Activated T-cell treated with anti-CD3 and anti-CD28 coated beads, Interleukin-2, amount 50 U/mL, for 4 hours (primary cell): ENCODE results near the gene KPNA2. TPM values are rescaled to one million over a fixed set of nuclear protein-coding genes. Genes with fewer than 3 reads are reported as not detected.
"Not testable (repeated sequence)": the region's sequence is repeated elsewhere in the genome, so short reads cannot be mapped to it uniquely, and the experiment has no call there.

Experiments used
- ATAC-seq, 2 donors: fragments of 200-7000 bp; cut with Tn5 transposase; one replicate each; pipeline ENCODE4 v1.10.0; 2021
- DNase-seq: peaks from one replicate; pipeline ENCODE4 v3.0.0-alpha.2; 2020
- H3K27me3 Mint-ChIP-seq: one replicate; pipeline ENCODE4 v1.8.0; 2021; ENCODE audit warnings: low read depth, mixed read lengths
- H3K36me3 Mint-ChIP-seq: one replicate; pipeline ENCODE4 v1.8.0; 2022; ENCODE audit warnings: mixed read lengths; ENCODE audit not compliant: insufficient read depth
- H3K4me1 Mint-ChIP-seq: one replicate; pipeline ENCODE4 v1.8.0; 2021; ENCODE audit warnings: low read depth, mixed read lengths
- H3K4me3 Mint-ChIP-seq: one replicate; pipeline ENCODE4 v1.8.0; 2021; ENCODE audit warnings: mild to moderate bottlenecking, moderate library complexity, mixed read lengths
- H3K9me3 Mint-ChIP-seq: one replicate; pipeline ENCODE4 v1.8.0; 2021; ENCODE audit warnings: mixed read lengths
- total RNA-seq, 3 donors: library from RNA; stranded (reverse); gene quantifications; one replicate each; pipeline ENCODE4 v1.2.1, GENCODE V29; 2021

KPNA2 gene
- total RNA-seq, 3 donors from 2014 or later = 139 to 140 (median 139) TPM

- Mint-ChIP-seq H3K36me3 (peaks cover 14% of the 10 kb centered on the region), H3K27me3 (no peaks in the 10 kb centered on the region), H3K4me1 (peaks cover 11% of the 10 kb centered on the region), H3K4me3 (peak overlapping the region; percentile 96), H3K9me3 (no peaks in the 10 kb centered on the region)
- ATAC-seq (peak; percentile 84 to 90), DNase-seq (peak; percentile 80)
These were observed 408 bp upstream of the KPNA2 start for GRCh38 chr17:68035131-68035522.

GRCh38 chr17:68036304-68037147 lies 991 bp downstream of the KPNA2 start:
- no peaks in the 10 kb centered on the region for H3K27me3 Mint-ChIP-seq
- ATAC-seq = no peak
- no peak for DNase-seq
- H3K36me3 Mint-ChIP-seq = peaks cover 23% of the 10 kb centered on the region
- H3K4me3 Mint-ChIP-seq = peak overlapping the region; percentile 96
- H3K9me3 Mint-ChIP-seq = no peaks in the 10 kb centered on the region
- peaks cover 11% of the 10 kb centered on the region for H3K4me1 Mint-ChIP-seq

- DNase-seq (no peak), ATAC-seq (no peak)
- no peak overlapping the region for H3K4me3 Mint-ChIP-seq
- no peaks in the 10 kb centered on the region for H3K27me3 Mint-ChIP-seq
- peaks cover 1% of the 10 kb centered on the region for H3K4me1 Mint-ChIP-seq
- H3K36me3 Mint-ChIP-seq = peaks cover 32% of the 10 kb centered on the region
- no peaks in the 10 kb centered on the region for H3K9me3 Mint-ChIP-seq
These were observed 11.8 kb downstream of the KPNA2 start for GRCh38 chr17:68047153-68047846.

- not testable (repeated sequence) for H3K4me3 Mint-ChIP-seq, H3K4me1 Mint-ChIP-seq, ATAC-seq, H3K27me3 Mint-ChIP-seq, DNase-seq, H3K9me3 Mint-ChIP-seq
- peaks cover 28% of the 10 kb centered on the region for H3K36me3 Mint-ChIP-seq
These were observed 12.5 kb downstream of the KPNA2 start for GRCh38 chr17:68047890-68048542.

- Mint-ChIP-seq H3K4me1 (peaks cover 1% of the 10 kb centered on the region), H3K9me3 (no peaks in the 10 kb centered on the region), H3K36me3 (peaks cover 19% of the 10 kb centered on the region), H3K27me3 (no peaks in the 10 kb centered on the region), H3K4me3 (no peak overlapping the region)
- ATAC-seq = no peak
- DNase-seq = no peak
These were observed 13.5 kb downstream of the KPNA2 start for GRCh38 chr17:68048996-68049395.

- ATAC-seq, H3K4me1 Mint-ChIP-seq, H3K9me3 Mint-ChIP-seq, H3K4me3 Mint-ChIP-seq, H3K27me3 Mint-ChIP-seq, DNase-seq: not testable (repeated sequence)
- H3K36me3 Mint-ChIP-seq = peaks cover 15% of the 10 kb centered on the region
These were observed 14.4 kb downstream of the KPNA2 start for GRCh38 chr17:68049812-68050437.

- H3K36me3 Mint-ChIP-seq, H3K4me1 Mint-ChIP-seq, H3K27me3 Mint-ChIP-seq, H3K9me3 Mint-ChIP-seq, ATAC-seq, DNase-seq, H3K4me3 Mint-ChIP-seq: not testable (repeated sequence)
These were observed 16.1 kb downstream of the KPNA2 start for GRCh38 chr17:68051321-68052312.

GRCh38 chr17:68052810-68053209 lies 17.3 kb downstream of the KPNA2 start:
- H3K4me3 Mint-ChIP-seq = no peak overlapping the region
- no peaks in the 10 kb centered on the region for H3K36me3 Mint-ChIP-seq
- ATAC-seq (no peak), DNase-seq (no peak)
- H3K4me1 Mint-ChIP-seq = peaks cover 3% of the 10 kb centered on the region
- H3K27me3 Mint-ChIP-seq = no peaks in the 10 kb centered on the region
- H3K9me3 Mint-ChIP-seq = no peaks in the 10 kb centered on the region

GRCh38 chr17:68053231-68054013 lies 17.9 kb downstream of the KPNA2 start:
- peaks cover 3% of the 10 kb centered on the region for H3K4me1 Mint-ChIP-seq

GRCh38 chr17:68054296-68054900 lies 18.9 kb downstream of the KPNA2 start:
- Mint-ChIP-seq H3K36me3 (no peaks in the 10 kb centered on the region), H3K4me1 (peaks cover 2% of the 10 kb centered on the region), H3K4me3 (no peak overlapping the region), H3K9me3 (no peaks in the 10 kb centered on the region), H3K27me3 (no peaks in the 10 kb centered on the region)
- ATAC-seq (no peak), DNase-seq (no peak)

More at GRCh38 chr17:68053231-68054013, 17.9 kb downstream of the KPNA2 start:
- no peaks in the 10 kb centered on the region for H3K36me3 Mint-ChIP-seq
- ATAC-seq = no peak
- no peak for DNase-seq
- H3K4me3 Mint-ChIP-seq = no peak overlapping the region
- H3K9me3 Mint-ChIP-seq = no peaks in the 10 kb centered on the region
- no peaks in the 10 kb centered on the region for H3K27me3 Mint-ChIP-seq

- no peaks in the 10 kb centered on the region for H3K36me3 Mint-ChIP-seq
- H3K27me3 Mint-ChIP-seq = no peaks in the 10 kb centered on the region
- H3K9me3 Mint-ChIP-seq = no peaks in the 10 kb centered on the region
- H3K4me3 Mint-ChIP-seq = no peak overlapping the region
- H3K4me1 Mint-ChIP-seq = peaks cover 2% of the 10 kb centered on the region
- DNase-seq = peak; percentile 27
- peak; percentile 43 to 75 for ATAC-seq
These were observed 22.0 kb downstream of the KPNA2 start for GRCh38 chr17:68057531-68057952.

- no peaks in the 10 kb centered on the region for H3K27me3 Mint-ChIP-seq
- DNase-seq = no peak
These were observed 24.8 kb downstream of the KPNA2 start for GRCh38 chr17:68060336-68060735.

More at GRCh38 chr17:68060336-68060735, 24.8 kb downstream of the KPNA2 start:
- ATAC-seq = no peak
- peaks cover 2% of the 10 kb centered on the region for H3K4me1 Mint-ChIP-seq
- H3K4me3 Mint-ChIP-seq = no peak overlapping the region
- H3K9me3 Mint-ChIP-seq = no peaks in the 10 kb centered on the region
- no peaks in the 10 kb centered on the region for H3K36me3 Mint-ChIP-seq
